Caco-2 (cell line): ENCODE measurements around the gene MACROD2. TPM values are rescaled to one million over a fixed set of nuclear protein-coding genes. Genes with fewer than 3 reads are reported as not detected.
"Not testable (repeated sequence)": the region's sequence is repeated elsewhere in the genome, so short reads cannot be mapped to it uniquely, and the experiment has no call there.

Experiments
- BruUV-seq: library from RNA; stranded (reverse); fragments of 400-500 nt; replicated peaks from 2 replicates; lab custom pipeline; 2021; lab: Mats Ljungman, UMichigan
- CTCF ChIA-PET: fragments of 300-600 bp; sonication (Branson Sonifier 250); formaldehyde crosslinking; loops from one replicate; lab custom pipeline; 2022; ENCODE audit warnings: antibody characterized with exemption; lab: Charles Lee
- POLR2A ChIA-PET: fragments of 300-600 bp; sonication (Branson Sonifier 250); formaldehyde crosslinking; loops from one replicate; lab custom pipeline; 2022; ENCODE audit warnings: antibody characterized with exemption; lab: Charles Lee
- DNase-seq, 2 experiments: peaks; one replicate each; pipeline versions ENCODE4 v3.0.0 to v3.0.0-alpha.2; 2020 to 2022
- H3K27me3 ChIP-seq: replicated peaks from 2 replicates; pipeline ENCODE4 v1.6.0; 2011; ENCODE audit warnings: low read length; ENCODE audit not compliant: control insufficient read depth, insufficient read depth
- H3K36me3 ChIP-seq: 2 replicates; pipeline ENCODE4 v1.5.1; 2011; ENCODE audit warnings: low read length; ENCODE audit not compliant: control insufficient read depth, insufficient read depth
- H3K4me1 ChIP-seq: fragments of 250-450 bp; sonication (Bioruptor Pico); 2 replicates; pipeline ENCODE4 v1.5.1; 2020; ENCODE audit warnings: mild to moderate bottlenecking
- H3K4me3 ChIP-seq: 2 replicates; pipeline ENCODE4 v1.5.1; 2011; ENCODE audit warnings: low read depth, mild to moderate bottlenecking, control low read depth, low read length
- H3K9me3 ChIP-seq: fragments of 250-450 bp; sonication (Bioruptor Pico); 2 replicates; pipeline ENCODE4 v1.5.1; 2020; ENCODE audit warnings: mild to moderate bottlenecking, moderate library complexity
- H3K27ac Mint-ChIP-seq: one replicate; pipeline ENCODE4 v1.8.0; 2022; ENCODE audit warnings: mixed read lengths; ENCODE audit not compliant: unreplicated experiment
- H3K27me3 Mint-ChIP-seq: one replicate; pipeline ENCODE4 v1.8.0; 2022; ENCODE audit warnings: mixed read lengths; ENCODE audit not compliant: insufficient read depth, unreplicated experiment
- H3K36me3 Mint-ChIP-seq: one replicate; pipeline ENCODE4 v1.8.0; 2022; ENCODE audit warnings: mild to moderate bottlenecking, mixed read lengths; ENCODE audit not compliant: insufficient read depth, unreplicated experiment
- H3K4me1 Mint-ChIP-seq: one replicate; pipeline ENCODE4 v1.8.0; 2022; ENCODE audit warnings: low read depth, mixed read lengths; ENCODE audit not compliant: unreplicated experiment
- H3K4me3 Mint-ChIP-seq: one replicate; pipeline ENCODE4 v1.8.0; 2022; ENCODE audit warnings: mild to moderate bottlenecking, moderate library complexity, mixed read lengths; ENCODE audit not compliant: unreplicated experiment
- H3K9me3 Mint-ChIP-seq: one replicate; pipeline ENCODE4 v1.8.0; 2022; ENCODE audit warnings: mixed read lengths; ENCODE audit not compliant: unreplicated experiment
- intact Hi-C: fragments of 100-400 bp; cut with micrococcal nuclease; formaldehyde crosslinking; loops from one replicate; pipeline ENCODE4 v1.10.0; 2022; ENCODE audit not compliant: unreplicated experiment
- total RNA-seq: library from RNA; stranded (reverse); gene quantifications from 2 replicates; pipeline ENCODE4 v1.2.3, GENCODE V29; 2022
- TF ChIP-seq, protein P1 (sequence below), 2 experiments: fragments of 200-600 bp in 1 of 2; IDR thresholded peaks; 1 replicate in 1 of 2; 2 replicates in 1 of 2; pipeline versions ENCODE4 v1.5.1 to v1.8.0; 2011 to 2022; ENCODE audit warnings: antibody characterized with exemption in 1 of 2, control low read depth in 1 of 2, inconsistent platforms in 1 of 2, low read depth in 1 of 2, low read length in 1 of 2, mild to moderate bottlenecking in 1 of 2, moderate library complexity in 1 of 2; ENCODE audit not compliant: insufficient read depth in 1 of 2, severe bottlenecking in 1 of 2, unreplicated experiment in 1 of 2

Gene MACROD2
- total RNA-seq, 1 experiment from 2014 or later: 6.4 TPM

- TF ChIP-seq, protein P1, sequence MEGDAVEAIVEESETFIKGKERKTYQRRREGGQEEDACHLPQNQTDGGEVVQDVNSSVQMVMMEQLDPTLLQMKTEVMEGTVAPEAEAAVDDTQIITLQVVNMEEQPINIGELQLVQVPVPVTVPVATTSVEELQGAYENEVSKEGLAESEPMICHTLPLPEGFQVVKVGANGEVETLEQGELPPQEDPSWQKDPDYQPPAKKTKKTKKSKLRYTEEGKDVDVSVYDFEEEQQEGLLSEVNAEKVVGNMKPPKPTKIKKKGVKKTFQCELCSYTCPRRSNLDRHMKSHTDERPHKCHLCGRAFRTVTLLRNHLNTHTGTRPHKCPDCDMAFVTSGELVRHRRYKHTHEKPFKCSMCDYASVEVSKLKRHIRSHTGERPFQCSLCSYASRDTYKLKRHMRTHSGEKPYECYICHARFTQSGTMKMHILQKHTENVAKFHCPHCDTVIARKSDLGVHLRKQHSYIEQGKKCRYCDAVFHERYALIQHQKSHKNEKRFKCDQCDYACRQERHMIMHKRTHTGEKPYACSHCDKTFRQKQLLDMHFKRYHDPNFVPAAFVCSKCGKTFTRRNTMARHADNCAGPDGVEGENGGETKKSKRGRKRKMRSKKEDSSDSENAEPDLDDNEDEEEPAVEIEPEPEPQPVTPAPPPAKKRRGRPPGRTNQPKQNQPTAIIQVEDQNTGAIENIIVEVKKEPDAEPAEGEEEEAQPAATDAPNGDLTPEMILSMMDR (IDR thresholded peaks at IDR 0.05; ENCODE audit: insufficient read depth in 1 of 2, low read depth in 1 of 2, low read length in 1 of 2, severe bottlenecking in 1 of 2, unreplicated experiment in 1 of 2): no peak
- Mint-ChIP-seq H3K27ac (no peak overlapping the region), H3K36me3 (no peaks in the 10 kb centered on the region), H3K27me3 (no peaks in the 10 kb centered on the region), H3K4me1 (peaks cover 9% of the 10 kb centered on the region), H3K9me3 (no peaks in the 10 kb centered on the region), H3K4me3 (no peak overlapping the region)
- BruUV-seq: no TSS peak
- no peak for DNase-seq
- CTCF ChIA-PET: no interaction called here
- Histone ChIP-seq H3K4me3 (no peak overlapping the region), H3K4me1 (peaks cover 10% of the 10 kb centered on the region; the same call in 1 of the 2 replicates), H3K9me3 (no peaks in the 10 kb centered on the region), H3K27me3 (no peaks in the 10 kb centered on the region), H3K36me3 (no peaks in the 10 kb centered on the region)
- POLR2A ChIA-PET: no interaction called here
- intact Hi-C loops: no loop called here
These were observed 927.4 kb downstream of the MACROD2 start for GRCh38 chr20:14922503-14923267.

DNA sequence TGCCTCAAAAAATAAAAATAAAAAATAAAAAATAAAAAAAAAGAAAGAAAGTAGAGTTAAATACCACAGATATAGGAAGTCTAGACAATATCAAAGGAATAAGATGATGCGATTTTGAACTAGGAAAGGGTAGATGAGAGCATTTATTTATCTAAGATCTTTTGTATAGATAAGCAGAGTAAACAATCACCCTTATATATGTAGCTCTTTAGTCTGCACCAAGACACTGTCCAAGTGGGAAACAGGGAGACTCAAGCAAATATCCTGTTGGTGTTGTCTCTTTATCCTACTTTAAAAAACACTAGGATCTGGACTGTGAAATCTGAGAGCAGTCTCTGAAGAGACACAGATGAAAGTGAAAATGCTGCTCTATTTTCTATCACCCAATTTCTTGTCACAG, 929.1 kb downstream of the MACROD2 start:
- CTCF ChIA-PET: no interaction called here
- no peak for DNase-seq
- TF ChIP-seq, protein P1 (IDR thresholded peaks at IDR 0.05; ENCODE audit: insufficient read depth in 1 of 2, low read depth in 1 of 2, low read length in 1 of 2, severe bottlenecking in 1 of 2, unreplicated experiment in 1 of 2): no peak
- Mint-ChIP-seq H3K27ac (no peak overlapping the region), H3K36me3 (no peaks in the 10 kb centered on the region), H3K9me3 (no peaks in the 10 kb centered on the region), H3K4me3 (no peak overlapping the region), H3K27me3 (no peaks in the 10 kb centered on the region), H3K4me1 (peaks cover 7% of the 10 kb centered on the region)
- Histone ChIP-seq H3K27me3 (no peaks in the 10 kb centered on the region), H3K4me3 (no peak overlapping the region), H3K4me1 (peaks cover 10% of the 10 kb centered on the region; the same call in 1 of the 2 replicates), H3K36me3 (no peaks in the 10 kb centered on the region), H3K9me3 (no peaks in the 10 kb centered on the region)
- no TSS peak for BruUV-seq
- POLR2A ChIA-PET: no interaction called here
- intact Hi-C loops: no loop called here

GRCh38 chr20:14925300-14925699, 930.0 kb downstream of the MACROD2 start:
- TF ChIP-seq, protein P1 (IDR thresholded peaks at IDR 0.05; ENCODE audit: insufficient read depth in 1 of 2, low read depth in 1 of 2, low read length in 1 of 2, severe bottlenecking in 1 of 2, unreplicated experiment in 1 of 2): no peak
- no peaks in the 10 kb centered on the region for H3K9me3 ChIP-seq
- H3K36me3 ChIP-seq: no peaks in the 10 kb centered on the region
- ChIA-PET CTCF (no interaction called here), POLR2A (no interaction called here)
- H3K4me1 ChIP-seq: peaks cover 6% of the 10 kb centered on the region; the same call in 1 of the 2 replicates
- intact Hi-C loops: no loop called here
- Mint-ChIP-seq H3K4me1 (no peaks in the 10 kb centered on the region), H3K4me3 (no peak overlapping the region), H3K27me3 (no peaks in the 10 kb centered on the region), H3K9me3 (no peaks in the 10 kb centered on the region), H3K36me3 (no peaks in the 10 kb centered on the region), H3K27ac (no peak overlapping the region)
- DNase-seq: no peak
- BruUV-seq: no TSS peak
- no peak overlapping the region for H3K4me3 ChIP-seq
- no peaks in the 10 kb centered on the region for H3K27me3 ChIP-seq

- not testable (repeated sequence) for BruUV-seq
These were observed 931.1 kb downstream of the MACROD2 start for GRCh38 chr20:14926436-14926835.

More at GRCh38 chr20:14926436-14926835, 931.1 kb downstream of the MACROD2 start:
- H3K27me3 ChIP-seq, H3K4me1 ChIP-seq, H3K27ac Mint-ChIP-seq, H3K9me3 Mint-ChIP-seq, DNase-seq, H3K9me3 ChIP-seq, intact Hi-C loops, POLR2A ChIA-PET, H3K4me3 Mint-ChIP-seq, H3K4me3 ChIP-seq, H3K4me1 Mint-ChIP-seq, H3K36me3 Mint-ChIP-seq, H3K36me3 ChIP-seq, H3K27me3 Mint-ChIP-seq, CTCF ChIA-PET: not testable (repeated sequence)
